Hepatocyte (in vitro differentiated cells): ENCODE measurements around the gene RBL2. TPM values are rescaled to one million over a fixed set of nuclear protein-coding genes. Genes with fewer than 3 reads are reported as not detected.
"Not testable (repeated sequence)": the region's sequence is repeated elsewhere in the genome, so short reads cannot be mapped to it uniquely, and the experiment has no call there.

ENCODE experiments used
- DNase-seq: peaks from one replicate; pipeline ENCODE4 v3.0.0-alpha.2; 2016; ENCODE audit warnings: low spot score
- H2AFZ ChIP-seq: fragments of 200-600 bp; sonication (generic); 2 replicates; pipeline ENCODE4 v1.6.0; 2016; ENCODE audit warnings: antibody characterized with exemption, mild to moderate bottlenecking
- H3K27ac ChIP-seq: fragments of 200-600 bp; sonication (generic); 2 replicates; pipeline ENCODE4 v1.5.1; 2016; ENCODE audit warnings: mild to moderate bottlenecking
- H3K27me3 ChIP-seq: fragments of 200-600 bp; sonication (generic); 2 replicates; pipeline ENCODE4 v1.6.1; 2016
- H3K36me3 ChIP-seq: fragments of 200-600 bp; sonication (generic); replicated peaks from 2 replicates; pipeline ENCODE4 v1.5.1; 2016; ENCODE audit warnings: low read depth; ENCODE audit not compliant: insufficient read depth
- H3K4me1 ChIP-seq: fragments of 200-600 bp; sonication (generic); 2 replicates; pipeline ENCODE4 v1.5.1; 2016; ENCODE audit warnings: mild to moderate bottlenecking, moderate library complexity; ENCODE audit not compliant: insufficient read depth
- H3K4me2 ChIP-seq: fragments of 200-600 bp; sonication (generic); 2 replicates; pipeline ENCODE4 v1.6.0; 2016
- H3K4me3 ChIP-seq: fragments of 200-600 bp; sonication (generic); 2 replicates; pipeline ENCODE4 v1.5.1; 2016; ENCODE audit warnings: mild to moderate bottlenecking
- H3K79me2 ChIP-seq: fragments of 200-600 bp; sonication (generic); 2 replicates; pipeline ENCODE4 v1.6.0; 2017; ENCODE audit warnings: mild to moderate bottlenecking
- H3K9me2 ChIP-seq: fragments of 200-600 bp; sonication (generic); replicated peaks from 2 replicates; pipeline ENCODE4 v1.6.0; 2017; ENCODE audit warnings: mild to moderate bottlenecking; ENCODE audit not compliant: insufficient read depth
- H3K9me3 ChIP-seq: fragments of 200-600 bp; sonication (generic); 2 replicates; pipeline ENCODE4 v1.5.1; 2016; ENCODE audit warnings: low read depth, mild to moderate bottlenecking
- H4K20me1 ChIP-seq: fragments of 200-600 bp; sonication (generic); 2 replicates; pipeline ENCODE4 v1.6.0; 2016; ENCODE audit warnings: mild to moderate bottlenecking; ENCODE audit not compliant: insufficient read depth, poor library complexity, severe bottlenecking
- CTCF ChIP-seq: fragments of 200-600 bp; sonication (generic); IDR thresholded peaks from 2 replicates; pipeline ENCODE4 v1.5.1; 2016; ENCODE audit warnings: antibody characterized with exemption, mild to moderate bottlenecking; ENCODE audit not compliant: poor library complexity
- EZH2 ChIP-seq: fragments of 200-600 bp; sonication (generic); IDR thresholded peaks from 2 replicates; pipeline ENCODE4 v1.6.1; 2016; ENCODE audit warnings: antibody characterized with exemption, mild to moderate bottlenecking, borderline replicate concordance
- EZH2phosphoT487 ChIP-seq: fragments of 200-600 bp; sonication (generic); IDR thresholded peaks from one replicate; pipeline ENCODE4 v1.6.1; 2018; ENCODE audit warnings: antibody characterized with exemption, mild to moderate bottlenecking, low read depth, moderate library complexity; ENCODE audit not compliant: unreplicated experiment, severe bottlenecking
- WGBS: methylation state at CpG from one replicate; pipeline ENCODE4 v1.1.6; 2016; ENCODE audit warnings: low lambda C conversion rate; ENCODE audit errors: missing lambda C conversion rate; 5-methylcytosine and 5-hydroxymethylcytosine counted together
- polyA plus RNA-seq: library from polyadenylated mRNA; unstranded; fragments of >200 nt; fragmentation: Nextera tagmentation; extraction: Ambion mirVana; gene quantifications from 2 replicates; pipeline ENCODE4 v1.2.1, GENCODE V29; 2016
- total RNA-seq: library from RNA; depleted of rRNA; stranded (reverse); fragments of >200 nt; gene quantifications from 2 replicates; pipeline ENCODE4 v1.2.3, GENCODE V29; 2014

RBL2 gene
- total and polyA plus RNA-seq, 2 experiments from 2014 or later, result 17.3 to 48.8 TPM

DNA sequence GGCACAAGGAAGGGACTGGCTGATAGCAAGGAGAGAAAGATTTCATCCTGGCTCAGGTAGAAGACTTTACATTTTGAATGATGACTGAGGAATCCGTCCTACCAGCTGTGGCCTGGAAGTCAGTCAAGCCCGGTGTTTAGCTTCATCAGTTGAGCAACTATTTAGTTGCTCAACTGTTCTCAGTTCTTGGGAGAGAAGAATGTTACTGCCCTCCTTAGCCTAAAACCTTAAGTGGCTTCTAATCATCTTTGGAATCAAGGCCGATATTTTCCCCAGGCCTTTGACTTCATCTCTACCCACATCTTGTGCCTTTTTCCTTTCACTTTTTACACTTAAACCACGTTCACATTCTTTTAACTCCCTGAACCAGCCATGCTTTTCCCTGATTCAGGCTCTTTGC, 17.3 kb upstream of the RBL2 start:
- Histone ChIP-seq H3K36me3 (no peaks in the 10 kb centered on the region), H3K4me1 (no peaks in the 10 kb centered on the region), H2AFZ (no peak overlapping the region), H3K27ac (peak overlapping the region; percentile 3), H3K79me2 (no peaks in the 10 kb centered on the region), H3K9me3 (no peaks in the 10 kb centered on the region), H3K27me3 (no peaks in the 10 kb centered on the region), H4K20me1 (no peaks in the 10 kb centered on the region), H3K4me2 (no peak overlapping the region), H3K9me2 (no peaks in the 10 kb centered on the region), H3K4me3 (no peak overlapping the region)
- WGBS, result 65% methylated on average over 4 of the region's 4 CpGs
- DNase-seq, result no peak
- TF ChIP-seq EZH2 (no peak), EZH2phosphoT487 (no peak), CTCF (no peak)

DNA sequence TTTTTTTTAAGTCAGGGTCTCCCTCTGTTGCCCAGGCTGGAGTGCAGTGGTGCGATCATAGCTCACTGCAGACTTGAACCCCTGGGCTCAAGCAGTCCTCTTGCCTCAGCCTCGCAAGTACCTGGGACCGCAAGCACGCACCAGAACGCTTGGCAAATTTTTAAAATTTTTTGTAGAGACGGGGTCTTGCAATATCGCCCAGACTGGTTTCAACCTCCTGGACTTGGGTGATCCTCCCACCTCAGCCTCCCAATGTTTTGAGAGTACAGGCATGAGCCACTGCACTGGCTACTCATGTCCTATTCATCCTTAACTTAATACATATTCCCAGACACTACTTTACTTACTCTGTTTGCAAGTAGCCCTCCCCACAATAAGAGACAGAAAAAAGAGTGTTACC, 16.3 kb upstream of the RBL2 start:
- no peaks in the 10 kb centered on the region for H3K36me3 ChIP-seq
- WGBS, result 95% methylated on average over 7 of the region's 7 CpGs
- H3K79me2 ChIP-seq, result no peaks in the 10 kb centered on the region
- H3K27ac ChIP-seq, result no peak overlapping the region
- H3K4me1 ChIP-seq, result no peaks in the 10 kb centered on the region
- no peak overlapping the region for H3K4me3 ChIP-seq
- no peak overlapping the region for H2AFZ ChIP-seq
- no peaks in the 10 kb centered on the region for H3K9me2 ChIP-seq
- H3K9me3 ChIP-seq, result no peaks in the 10 kb centered on the region
- no peaks in the 10 kb centered on the region for H3K27me3 ChIP-seq
- H3K4me2 ChIP-seq, result no peak overlapping the region
- DNase-seq, result no peak
- no peaks in the 10 kb centered on the region for H4K20me1 ChIP-seq
- no peak for TF ChIP-seq EZH2
- TF ChIP-seq EZH2phosphoT487, result no peak
- TF ChIP-seq CTCF, result no peak

DNA sequence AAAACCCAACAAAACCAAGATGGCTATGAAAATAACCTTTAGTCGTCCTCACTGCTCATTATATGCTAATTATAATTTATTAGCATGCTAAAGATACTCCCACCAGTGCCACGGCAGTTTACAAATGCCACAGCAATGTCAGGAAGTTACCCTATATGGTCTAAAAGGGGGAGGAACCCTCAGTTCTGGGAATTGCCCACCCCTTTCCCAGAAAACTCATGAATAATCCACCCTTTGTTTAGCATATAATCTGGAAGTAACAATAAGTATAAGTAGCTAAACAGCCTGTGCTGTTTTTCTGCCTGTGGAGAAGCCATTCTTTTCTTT, 14.9 kb upstream of the RBL2 start:
- not testable (repeated sequence) for H3K27ac ChIP-seq, DNase-seq, H3K9me2 ChIP-seq, H3K36me3 ChIP-seq, H3K27me3 ChIP-seq, H2AFZ ChIP-seq, H3K79me2 ChIP-seq, H4K20me1 ChIP-seq, H3K9me3 ChIP-seq, H3K4me2 ChIP-seq, H3K4me1 ChIP-seq, H3K4me3 ChIP-seq
- WGBS, result 66% methylated on average over 2 of the region's 2 CpGs

GRCh38 chr16:53421248-53421647, 13.0 kb upstream of the RBL2 start:
- no peak for DNase-seq
- no peak overlapping the region for H2AFZ ChIP-seq
- peaks cover 8% of the 10 kb centered on the region for H3K9me3 ChIP-seq
- H3K4me1 ChIP-seq, result no peaks in the 10 kb centered on the region
- H3K79me2 ChIP-seq, result no peaks in the 10 kb centered on the region
- WGBS, result 98% methylated on average over 23 of the region's 24 CpGs
- no peaks in the 10 kb centered on the region for H4K20me1 ChIP-seq
- H3K27ac ChIP-seq, result no peak overlapping the region
- no peak overlapping the region for H3K4me2 ChIP-seq
- H3K36me3 ChIP-seq, result no peaks in the 10 kb centered on the region
- H3K4me3 ChIP-seq, result no peak overlapping the region
- TF ChIP-seq EZH2phosphoT487 (no peak), EZH2 (no peak)
- H3K27me3 ChIP-seq, result no peaks in the 10 kb centered on the region
- no peaks in the 10 kb centered on the region for H3K9me2 ChIP-seq

- H2AFZ ChIP-seq, result not testable (repeated sequence)
Measured at GRCh38 chr16:53423968-53424367, 10.3 kb upstream of the RBL2 start.

More at GRCh38 chr16:53423968-53424367, 10.3 kb upstream of the RBL2 start:
- H3K79me2 ChIP-seq, DNase-seq, H3K4me1 ChIP-seq, H3K36me3 ChIP-seq, H3K4me3 ChIP-seq, H3K9me3 ChIP-seq, H3K4me2 ChIP-seq, H4K20me1 ChIP-seq, H3K27ac ChIP-seq, H3K9me2 ChIP-seq, H3K27me3 ChIP-seq: not testable (repeated sequence)
- 95% methylated on average over 1 of the region's 1 CpG for WGBS
